Measurements from ENCODE around the gene ABCA7. TPM values are rescaled to one million over a fixed set of nuclear protein-coding genes. Genes with fewer than 3 reads are reported as not detected.

ABCA7 gene
- total and polyA plus RNA-seq, 4 experiments from 2014 or later = 10.7 to 319 (median 162) TPM

DNA sequence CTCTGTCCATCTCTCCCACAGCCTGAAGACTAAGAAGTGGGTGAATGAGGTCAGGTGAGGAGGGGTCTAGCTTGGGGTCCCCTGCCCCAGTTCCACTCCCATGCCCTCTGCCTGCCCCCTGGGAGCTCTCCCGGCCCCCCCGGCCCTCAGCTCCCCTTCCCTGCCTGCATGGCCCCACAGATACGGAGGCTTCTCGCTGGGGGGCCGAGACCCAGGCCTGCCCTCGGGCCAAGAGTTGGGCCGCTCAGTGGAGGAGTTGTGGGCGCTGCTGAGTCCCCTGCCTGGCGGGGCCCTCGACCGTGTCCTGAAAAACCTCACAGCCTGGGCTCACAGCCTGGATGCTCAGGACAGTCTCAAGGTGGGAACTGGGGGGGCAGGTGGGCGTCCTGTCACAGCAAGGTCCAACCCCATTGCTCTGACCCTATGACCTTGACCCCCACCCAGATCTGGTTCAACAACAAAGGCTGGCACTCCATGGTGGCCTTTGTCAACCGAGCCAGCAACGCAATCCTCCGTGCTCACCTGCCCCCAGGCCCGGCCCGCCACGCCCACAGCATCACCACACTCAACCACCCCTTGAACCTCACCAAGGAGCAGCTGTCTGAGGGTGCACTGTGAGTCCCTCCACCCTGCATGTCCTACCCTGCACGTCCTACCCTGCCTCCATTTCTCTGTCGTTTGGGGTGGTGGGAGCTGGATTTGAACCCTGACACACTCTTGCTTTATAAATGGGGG lies 16.1 kb downstream of the ABCA7 start:
- ChIA-PET POLR2A (ENCODE audit: partially characterized antibody) (interaction anchor here (0.8 to 57.1 kb wide), 8 partner anchors 13 to 138 kb away, joined by 4 to 3893 read pairs (median 10); partner anchors contain the start of genes ABCA7, ARHGAP45, CNN2 and GPX4), CTCF (ENCODE audit: partially characterized antibody) (interaction anchor here (0.7 to 5.1 kb wide), 6 partner anchors 9 to 143 kb away, joined by 3 to 25 read pairs (median 10); partner anchors contain the start of genes ABCA7 and POLR2E)
- no peaks in the 10 kb centered on the region for H3K27me3 ChIP-seq (ENCODE audit: insufficient read depth, low read length)
- H3K27ac ChIP-seq (ENCODE audit: low read depth, low read length) = no peak overlapping the region
- peaks cover 21% of the 10 kb centered on the region for H3K36me3 ChIP-seq (ENCODE audit: insufficient read depth, low read length)
- no peaks in the 10 kb centered on the region for H3K27me3 Mint-ChIP-seq
- H3K4me1 ChIP-seq (ENCODE audit: insufficient read depth, low read length) = peaks cover 23% of the 10 kb centered on the region
- H3K4me3 Mint-ChIP-seq = no peak overlapping the region
- no peak for DNase-seq
- peaks cover 11 to 42% of the 10 kb centered on the region in 2 donors for H3K36me3 Mint-ChIP-seq
- no peak overlapping the region for H3K4me3 ChIP-seq (ENCODE audit: low read length in 2 of 2)
- no peaks in the 10 kb centered on the region for H3K9me3 ChIP-seq (ENCODE audit: control insufficient read depth in 1 of 2, low read length in 2 of 2)
- H3K9me3 Mint-ChIP-seq = peaks cover 0 to 4% (median 0%) of the 10 kb centered on the region in 8 donors
- intact Hi-C loops (cut with micrococcal nuclease) = no loop called here
- peak overlapping the region in 2 of 7 donors; percentile 37 to 54 for H3K27ac Mint-ChIP-seq
- H3K4me1 Mint-ChIP-seq = peaks cover 18 to 38% (median 27%) of the 10 kb centered on the region in 4 donors

DNA sequence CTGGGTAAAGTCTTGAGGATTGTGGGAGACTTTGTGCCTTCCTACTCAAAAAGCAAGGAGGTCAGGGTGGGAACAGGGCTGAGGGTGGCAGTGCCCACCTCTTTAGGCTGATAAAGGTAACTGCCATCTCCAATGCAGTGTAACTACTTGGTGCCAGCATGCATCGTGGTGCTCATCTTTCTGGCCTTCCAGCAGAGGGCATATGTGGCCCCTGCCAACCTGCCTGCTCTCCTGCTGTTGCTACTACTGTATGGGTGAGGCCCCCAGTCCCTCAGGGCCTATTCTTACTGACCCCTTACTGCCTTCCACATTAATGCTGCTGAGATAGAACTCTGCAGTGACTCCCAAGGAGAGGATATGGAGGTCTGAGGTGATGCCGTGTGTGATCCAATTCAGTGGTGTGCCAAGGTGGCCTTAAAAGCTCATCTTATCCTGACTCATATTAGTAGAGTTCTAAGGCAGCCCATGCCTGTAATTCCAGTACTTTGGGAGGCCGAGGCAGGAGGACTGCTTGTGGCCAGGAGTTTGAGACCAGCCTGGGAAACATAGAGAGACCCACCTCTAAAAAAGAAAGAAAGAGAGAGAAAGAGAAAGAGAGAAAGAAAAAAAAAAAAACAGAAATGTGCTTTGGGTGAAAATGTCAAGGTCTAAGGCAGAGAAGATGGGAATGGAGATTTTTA lies 17.4 kb downstream of the ABCA7 start:
- intact Hi-C loops (cut with micrococcal nuclease) = loop anchor here (1.0 kb wide), 2 partner anchors 31 to 132 kb away; no protein-coding TSS in a partner anchor
- POLR2A ChIA-PET (ENCODE audit: partially characterized antibody) = interaction anchor here (0.7 to 57.1 kb wide), 13 partner anchors 9 to 184 kb away, joined by 3 to 3893 read pairs (median 6); partner anchors contain the start of genes ABCA7, ARHGAP45, ATP5F1D and CNN2
- CTCF ChIA-PET (ENCODE audit: partially characterized antibody) = interaction anchor here (0.7 to 2.7 kb wide), 15 partner anchors 9 to 136 kb away, joined by 3 to 25 read pairs (median 5); partner anchors contain the start of genes ABCA7 and ARHGAP45
- H3K4me1 ChIP-seq (ENCODE audit: insufficient read depth, low read length) = peaks cover 23% of the 10 kb centered on the region
- no peak overlapping the region for H3K4me3 ChIP-seq (ENCODE audit: low read length in 2 of 2)
- peak in 4 of 5 donors; percentile 59 to 63 (median 62) for DNase-seq
- no peaks in the 10 kb centered on the region for H3K27me3 ChIP-seq (ENCODE audit: insufficient read depth, low read length)
- Mint-ChIP-seq H3K4me3 (peak overlapping the region in 5 of 8 donors; percentile 25 to 74 (median 73)), H3K36me3 (peaks cover 7 to 41% of the 10 kb centered on the region in 2 donors), H3K9me3 (peaks cover 0 to 4% (median 0%) of the 10 kb centered on the region in 8 donors), H3K27ac (peak overlapping the region; percentile 72 to 97 (median 91)), H3K27me3 (no peaks in the 10 kb centered on the region), H3K4me1 (peaks cover 16 to 31% (median 26%) of the 10 kb centered on the region in 4 donors)
- H3K36me3 ChIP-seq (ENCODE audit: insufficient read depth, low read length) = peaks cover 21% of the 10 kb centered on the region
- no peaks in the 10 kb centered on the region for H3K9me3 ChIP-seq (ENCODE audit: control insufficient read depth in 1 of 2, low read length in 2 of 2)
- no peak overlapping the region for H3K27ac ChIP-seq (ENCODE audit: low read depth, low read length)

- Histone ChIP-seq H3K27ac (ENCODE audit: low read depth, low read length) (no peak overlapping the region), H3K9me3 (ENCODE audit: control insufficient read depth in 1 of 2, low read length in 2 of 2) (no peaks in the 10 kb centered on the region), H3K27me3 (ENCODE audit: insufficient read depth, low read length) (no peaks in the 10 kb centered on the region), H3K36me3 (ENCODE audit: insufficient read depth, low read length) (peaks cover 21% of the 10 kb centered on the region), H3K4me3 (ENCODE audit: low read length in 2 of 2) (no peak overlapping the region), H3K4me1 (ENCODE audit: insufficient read depth, low read length) (peaks cover 23% of the 10 kb centered on the region)
- H3K9me3 Mint-ChIP-seq = peaks cover 0 to 4% (median 0%) of the 10 kb centered on the region in 8 donors
- peak overlapping the region in 5 of 8 donors; percentile 4 to 72 (median 35) for H3K4me3 Mint-ChIP-seq
- intact Hi-C loops (cut with micrococcal nuclease) = no loop called here
- no peak for DNase-seq
- ChIA-PET POLR2A (ENCODE audit: partially characterized antibody) (interaction anchor here (0.7 to 57.1 kb wide), 10 partner anchors 10 to 183 kb away, joined by 3 to 3893 read pairs (median 7); partner anchors contain the start of genes ABCA7, ARHGAP45, ATP5F1D and CNN2), CTCF (ENCODE audit: partially characterized antibody) (interaction anchor here (0.7 to 2.7 kb wide), 15 partner anchors 9 to 136 kb away, joined by 3 to 25 read pairs (median 4); partner anchors contain the start of genes ABCA7 and ARHGAP45)
- peaks cover 15 to 28% (median 24%) of the 10 kb centered on the region in 4 donors for H3K4me1 Mint-ChIP-seq
- peaks cover 7 to 35% of the 10 kb centered on the region in 2 donors for H3K36me3 Mint-ChIP-seq
- H3K27ac Mint-ChIP-seq = peak overlapping the region; percentile 22 to 97 (median 77)
- H3K27me3 Mint-ChIP-seq = no peaks in the 10 kb centered on the region
Observed at GRCh38 chr19:1058112-1058511, 18.2 kb downstream of the ABCA7 start.

- H3K9me3 ChIP-seq (ENCODE audit: control insufficient read depth in 1 of 2, low read length in 2 of 2) = no peaks in the 10 kb centered on the region
- H3K27ac ChIP-seq (ENCODE audit: low read depth, low read length) = no peak overlapping the region
- Mint-ChIP-seq H3K9me3 (peaks cover 0 to 4% (median 0%) of the 10 kb centered on the region in 8 donors), H3K4me1 (peaks cover 29 to 50% (median 40%) of the 10 kb centered on the region in 4 donors), H3K36me3 (peaks cover 7 to 23% of the 10 kb centered on the region in 2 donors), H3K27me3 (no peaks in the 10 kb centered on the region), H3K4me3 (no peak overlapping the region), H3K27ac (no peak overlapping the region)
- no peak overlapping the region for H3K4me3 ChIP-seq (ENCODE audit: low read length in 2 of 2)
- CTCF ChIA-PET (ENCODE audit: partially characterized antibody) = no interaction called here
- POLR2A ChIA-PET (ENCODE audit: partially characterized antibody) = interaction anchor here (0.7 to 57.1 kb wide), 4 partner anchors 17 to 37 kb away, joined by 4 to 3893 read pairs (median 518); partner anchors contain the start of genes ABCA7, ARHGAP45, CNN2 and GPX4
- intact Hi-C loops (cut with micrococcal nuclease) = no loop called here
- no peaks in the 10 kb centered on the region for H3K27me3 ChIP-seq (ENCODE audit: insufficient read depth, low read length)
- H3K4me1 ChIP-seq (ENCODE audit: insufficient read depth, low read length) = peaks cover 42% of the 10 kb centered on the region
- H3K36me3 ChIP-seq (ENCODE audit: insufficient read depth, low read length) = peaks cover 10% of the 10 kb centered on the region
- DNase-seq = no peak
Observed at GRCh38 chr19:1060689-1061088, 20.8 kb downstream of the ABCA7 start.

DNA sequence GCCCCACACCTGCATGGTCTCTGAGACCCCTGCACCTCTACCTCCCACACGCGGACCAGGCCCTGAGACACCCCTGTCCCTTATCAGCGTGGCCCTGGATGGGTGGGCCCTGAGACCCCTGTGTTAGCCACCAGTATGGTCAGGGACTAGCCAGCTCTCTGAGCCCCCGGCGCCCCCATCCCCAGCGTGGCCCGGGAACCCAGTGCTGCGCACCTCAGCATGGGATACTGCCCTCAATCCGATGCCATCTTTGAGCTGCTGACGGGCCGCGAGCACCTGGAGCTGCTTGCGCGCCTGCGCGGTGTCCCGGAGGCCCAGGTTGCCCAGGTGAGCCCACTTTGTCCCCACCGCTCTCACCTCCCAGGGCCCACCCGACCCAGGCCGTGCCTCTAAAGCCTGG lies 22.1 kb downstream of the ABCA7 start:
- H3K4me1 ChIP-seq (ENCODE audit: insufficient read depth, low read length) = peaks cover 50% of the 10 kb centered on the region
- no peak for DNase-seq
- H3K27ac Mint-ChIP-seq = peak overlapping the region in 2 of 7 donors; percentile 31 to 59

DNA sequence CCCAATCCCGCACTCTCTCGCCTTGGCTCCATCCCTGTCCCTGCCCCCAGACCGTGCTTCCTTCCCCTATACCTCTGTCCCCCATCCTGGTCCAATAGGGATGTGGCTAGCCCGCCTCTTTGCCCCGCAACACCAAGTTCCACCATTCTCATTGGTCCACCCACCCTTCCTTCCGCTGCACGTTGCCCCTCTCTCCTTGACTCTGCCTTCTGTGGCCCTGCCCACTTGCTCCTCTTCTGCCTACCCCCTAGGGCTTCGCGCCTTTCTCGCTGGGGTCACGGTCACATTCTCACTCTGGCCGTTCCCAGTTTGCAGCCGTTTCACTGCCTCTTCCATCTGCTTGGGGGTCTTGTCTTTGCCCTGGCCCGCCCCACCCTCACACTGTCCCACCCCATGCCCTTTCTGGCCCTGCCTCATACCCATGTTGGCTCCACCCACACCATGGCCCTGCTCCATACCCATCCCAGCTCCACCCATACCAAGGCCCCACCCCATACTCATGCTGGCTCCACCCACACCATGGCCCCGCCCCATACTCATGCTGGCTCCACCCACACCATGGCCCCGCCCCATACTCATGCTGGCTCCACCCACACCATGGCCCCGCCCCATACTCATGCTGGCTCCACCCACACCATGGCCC lies 22.6 kb downstream of the ABCA7 start:
- Histone ChIP-seq H3K9me3 (ENCODE audit: control insufficient read depth in 1 of 2, low read length in 2 of 2) (no peaks in the 10 kb centered on the region), H3K36me3 (ENCODE audit: insufficient read depth, low read length) (peaks cover 7% of the 10 kb centered on the region), H3K4me1 (ENCODE audit: insufficient read depth, low read length) (peaks cover 44% of the 10 kb centered on the region), H3K27ac (ENCODE audit: low read depth, low read length) (no peak overlapping the region), H3K27me3 (ENCODE audit: insufficient read depth, low read length) (no peaks in the 10 kb centered on the region), H3K4me3 (ENCODE audit: low read length in 2 of 2) (no peak overlapping the region)
- Mint-ChIP-seq H3K36me3 (peaks cover 0 to 9% of the 10 kb centered on the region in 2 donors), H3K27ac (peak overlapping the region in 5 of 7 donors; percentile 13 to 95 (median 42)), H3K9me3 (peaks cover 0 to 2% (median 0%) of the 10 kb centered on the region in 8 donors), H3K4me1 (peaks cover 21 to 48% (median 35%) of the 10 kb centered on the region in 4 donors), H3K4me3 (no peak overlapping the region), H3K27me3 (no peaks in the 10 kb centered on the region)
- intact Hi-C loops (cut with micrococcal nuclease) = no loop called here
- DNase-seq = no peak
- ChIA-PET POLR2A (ENCODE audit: partially characterized antibody) (interaction anchor here (32.9 to 57.1 kb wide), 3 partner anchors 1 to 39 kb away, joined by 1029 to 3893 read pairs (median 3893); partner anchors contain the start of genes ABCA7, ARHGAP45, CNN2 and GPX4), CTCF (ENCODE audit: partially characterized antibody) (no interaction called here)

More for the DNA sequence above, 22.1 kb downstream of the ABCA7 start:
- no peaks in the 10 kb centered on the region for H3K27me3 Mint-ChIP-seq
- ChIA-PET POLR2A (ENCODE audit: partially characterized antibody) (interaction anchor here (1.6 to 57.1 kb wide), 4 partner anchors 1 to 39 kb away, joined by 6 to 3893 read pairs (median 2461); partner anchors contain the start of genes ABCA7, ARHGAP45, CNN2 and GPX4), CTCF (ENCODE audit: partially characterized antibody) (no interaction called here)
- no peak overlapping the region for H3K4me3 Mint-ChIP-seq
- Histone ChIP-seq H3K9me3 (ENCODE audit: control insufficient read depth in 1 of 2, low read length in 2 of 2) (no peaks in the 10 kb centered on the region), H3K27ac (ENCODE audit: low read depth, low read length) (no peak overlapping the region), H3K27me3 (ENCODE audit: insufficient read depth, low read length) (no peaks in the 10 kb centered on the region), H3K4me3 (ENCODE audit: low read length in 2 of 2) (no peak overlapping the region), H3K36me3 (ENCODE audit: insufficient read depth, low read length) (peaks cover 7% of the 10 kb centered on the region)
- peaks cover 0 to 2% (median 0%) of the 10 kb centered on the region in 8 donors for H3K9me3 Mint-ChIP-seq
- peaks cover 26 to 53% (median 40%) of the 10 kb centered on the region in 4 donors for H3K4me1 Mint-ChIP-seq
- intact Hi-C loops (cut with micrococcal nuclease) = no loop called here
- H3K36me3 Mint-ChIP-seq = peaks cover 5 to 14% of the 10 kb centered on the region in 2 donors

All from CD4-positive, alpha-beta memory T cell (primary cell).